Heart left ventricle (tissue), 16 donors: ENCODE measurements around the gene LRP1. TPM values are rescaled to one million over a fixed set of nuclear protein-coding genes. Genes with fewer than 3 reads are reported as not detected.

Experiments
- ATAC-seq, 4 donors: fragments of 200-7000 bp; cut with Tn5 transposase; one replicate each; pipeline ENCODE4 v1.9.1; 2020 to 2022; ENCODE audit warnings: moderate library complexity in 4 of 4, mild to moderate bottlenecking in 3 of 4, moderate number of reproducible peaks in 1 of 4
- DNase-seq, 5 donors: peaks; one replicate each; pipeline ENCODE4 v3.0.0-alpha.2; 2020
- H3K27ac ChIP-seq, 12 donors: fragments of 200-600 bp; sonication (generic) in 4 of 12; one replicate each; pipeline versions ENCODE4 v1.5.0 to v1.8.0; 2016 to 2022; ENCODE audit warnings: mild to moderate bottlenecking in 2 of 12
- H3K27me3 ChIP-seq, 9 donors: fragments of 200-600 bp; sonication (generic) in 2 of 9; one replicate each; pipeline versions ENCODE4 v1.5.1 to v1.8.0; 2016 to 2022; ENCODE audit warnings: mild to moderate bottlenecking in 3 of 9
- H3K36me3 ChIP-seq, 9 donors: fragments of 200-600 bp; sonication (generic) in 2 of 9; one replicate each; pipeline versions ENCODE4 v1.5.0 to v1.8.0; 2018 to 2022; ENCODE audit warnings: mild to moderate bottlenecking in 2 of 9
- H3K4me1 ChIP-seq, 12 donors: fragments of 200-600 bp; sonication (generic) in 4 of 12; one replicate each; pipeline versions ENCODE4 v1.5.0 to v1.8.0; 2016 to 2022; ENCODE audit warnings: mild to moderate bottlenecking in 3 of 12
- H3K4me3 ChIP-seq, 12 donors: fragments of 200-600 bp; sonication (generic) in 4 of 12; one replicate each; pipeline versions ENCODE4 v1.5.0 to v1.8.0; 2017 to 2022; ENCODE audit warnings: mild to moderate bottlenecking in 9 of 12, moderate library complexity in 4 of 12
- H3K9me3 ChIP-seq, 12 donors: fragments of 200-600 bp; sonication (generic) in 4 of 12; one replicate each; pipeline versions ENCODE4 v1.5.0 to v1.8.0; 2016 to 2022; ENCODE audit warnings: mild to moderate bottlenecking in 1 of 12
- CTCF ChIP-seq, 12 donors: fragments of 200-600 bp; sonication (generic) in 4 of 12; IDR thresholded peaks; one replicate each; pipeline versions ENCODE4 v1.5.0 to v1.8.0; 2018 to 2022; ENCODE audit warnings: antibody characterized with exemption in 12 of 12, mild to moderate bottlenecking in 5 of 12
- POLR2A ChIP-seq, 2 donors: fragments of 450-650 bp; IDR thresholded peaks; one replicate each; pipeline ENCODE4 v1.6.1; 2017; ENCODE audit warnings: antibody characterized with exemption in 2 of 2, mild to moderate bottlenecking in 2 of 2, moderate library complexity in 2 of 2
- WGBS, 4 donors: extraction: QIAGEN DNeasy Blood & Tissue Kit in 2 of 4; methylation state at CpG; one replicate each; pipeline versions ENCODE4 v1.1.5 to v1.1.7; 2013 to 2018; 5-methylcytosine and 5-hydroxymethylcytosine counted together
- intact Hi-C, 10 donors: fragments of 100-400 bp; cut with DNase I; formaldehyde crosslinking; loops; one replicate each; pipeline versions ENCODE4 v1.11.1 to v1.14.2; 2022
- long read RNA-seq, 3 donors: library from polyadenylated mRNA; unstranded; transcript quantifications; one replicate each; pipeline ENCODE4 v2.0.0, GENCODE V29; 2020 to 2021
- polyA plus RNA-seq, 2 donors: library from polyadenylated mRNA; stranded (reverse); fragments of 200-250 nt; gene quantifications; one replicate each; pipeline ENCODE4 v1.2.3, GENCODE V29; 2013
- total RNA-seq, 9 donors: library from RNA; depleted of rRNA in 2 of 9; stranded (reverse); fragments of >200 nt in 2 of 9; fragmentation: NEBNext Ultra II Directional in 3 of 9; extraction: Animal tissue kit (Norgen Biotek cat#: 25700) in 3 of 9; gene quantifications; one replicate each; pipeline versions ENCODE4 v1.1.0 to v1.2.4, GENCODE V29; 2016 to 2023
- donor health status: ischemic (EF 13 %, LVEDD 7.1; RV severe dilation, severe dysfunction).
- donor health status: healthy with polysubstance abuse.
- donor health status: DM: no; HTN: yes; CAD: no.
- donor health status: DM: no; HTN: no; CAD: no.
- donor health status: ischemic (EF 25% LVEDD 6.9; RV normal size, moderate dysfunction).
- donor health status: ischemic (EF 25% LVEDD 5.7; RV mildly dilated, moderate dysfunction).
- donor health status: healthy.
- donor health status: DM: yes; HTN: yes; CAD: no.
- donor health status: ischemic (EF 35%, LVEDD 5.7; RV mildly dilated, moderate dysfunction).
- donor health status: nonischemic (EF 11% LVEDD 7.7; RV severe dilation, severe dysfunction).
- donor health status: DM: yes; HTN: yes; CAD: no.
- donor health status: PGD.
- donor health status: ischemic (EF 29% LVEDD 5.4; RV normal size, mild dysfunction).
- donor health status: nonischemic (EF 23%, LVEDD 6.1; RV moderate dilation, normal function).

The LRP1 gene
- total RNA-seq = 100 to 1,000 TPM in 4 of 9 donors, 10 to 100 TPM in 5; 51.5 to 316 (median 71.1) TPM
- 10 to 100 TPM; 23.0 to 31.5 TPM for polyA plus RNA-seq
- long read RNA-seq, donor 1, partial matches to known transcripts = 29 of 32 reads
- long read RNA-seq, donor 1, other reads (novel, unspliced or antisense) = 3 of 32 reads
- long read RNA-seq, donor 2, partial matches to known transcripts = 13 of 13 reads
- long read RNA-seq, donor 2, other reads (novel, unspliced or antisense) = 0 of 13 reads
- long read RNA-seq, donor 3, partial matches to known transcripts = 16 of 17 reads
- long read RNA-seq, donor 3, other reads (novel, unspliced or antisense) = 1 of 17 reads

GRCh38 chr12:57127726-57128518, at the start of gene LRP1:
TSS of gene LRP1 (plus strand) at chr12:57128483. CDS start at chr12:57128965, 482 bp downstream.
- ATAC-seq = peak; percentile 77 to 88 (median 80)
- Histone ChIP-seq H3K36me3 (peaks cover 0 to 10% (median 0%) of the 10 kb centered on the region in 9 donors), H3K9me3 (no peaks in the 10 kb centered on the region), H3K4me1 (peaks cover 6 to 49% (median 36%) of the 10 kb centered on the region in 12 donors), H3K27ac (peak within 1 kb of the TSS; percentile 92 to 100 (median 98)), H3K27me3 (no peaks in the 10 kb centered on the region), H3K4me3 (peak within 1 kb of the TSS; percentile 68 to 94 (median 79))
- peak; percentile 88 to 93 (median 91) for DNase-seq
- TF ChIP-seq POLR2A (IDR thresholded peaks at IDR 0.05) = peak in 1 of 2 donors; percentile 81
- no peak for TF ChIP-seq CTCF (IDR thresholded peaks at IDR 0.05)
- intact Hi-C loops = loop anchor here in 4 of 10 donors (2.0 to 5.0 kb wide), 5 partner anchors 47 to 109 kb away; a partner anchor contains a TSS
- whole genome bisulfite sequencing, 4 donors = 0 to 1% (median 0%) methylated on average over 53 to 57 of the region's 57 CpGs

GRCh38 chr12:57078519-57079404, 49.5 kb upstream of the LRP1 start, which contains the start of gene NEMP1:
TSS of gene NEMP1 (minus strand) at chr12:57078791. CDS start at chr12:57078745, 46 bp downstream.
- peaks cover 0 to 19% (median 10%) of the 10 kb centered on the region in 12 donors for H3K4me1 ChIP-seq
- TF ChIP-seq CTCF (IDR thresholded peaks at IDR 0.05) (no peak), POLR2A (IDR thresholded peaks at IDR 0.05) (peak in 1 of 2 donors; percentile 66)
- 0% methylated on average over 38 to 39 of the region's 39 CpGs for WGBS, 4 donors
- H3K9me3 ChIP-seq = no peaks in the 10 kb centered on the region
- peaks cover 0 to 6% (median 0%) of the 10 kb centered on the region in 9 donors for H3K36me3 ChIP-seq
- intact Hi-C loops = loop anchor here in 1 of 10 donors (2.0 kb wide), 1 partner anchor 32 kb away; the partner anchor contains the start of gene STAT6
- no peaks in the 10 kb centered on the region for H3K27me3 ChIP-seq
- H3K4me3 ChIP-seq = peak within 1 kb of the TSS; percentile 29 to 88 (median 78)
- DNase-seq (peak; percentile 94 to 98 (median 98)), ATAC-seq (peak; percentile 100)
- peak within 1 kb of the TSS; percentile 48 to 94 (median 78) for H3K27ac ChIP-seq

GRCh38 chr12:57079821-57080220, 48.5 kb upstream of the LRP1 start:
- no peaks in the 10 kb centered on the region for H3K9me3 ChIP-seq
- peak overlapping the region in 3 of 12 donors; percentile 84 to 94 (median 86) for H3K27ac ChIP-seq
- TF ChIP-seq POLR2A (IDR thresholded peaks at IDR 0.05) = no peak
- no peak for TF ChIP-seq CTCF (IDR thresholded peaks at IDR 0.05)
- peaks cover 0 to 19% (median 10%) of the 10 kb centered on the region in 12 donors for H3K4me1 ChIP-seq
- ATAC-seq (no peak), DNase-seq (no peak)
- peaks cover 0 to 6% (median 0%) of the 10 kb centered on the region in 9 donors for H3K36me3 ChIP-seq
- WGBS, 4 donors = 82 to 95% (median 87%) methylated on average over 1 of the region's 1 CpG
- H3K27me3 ChIP-seq = no peaks in the 10 kb centered on the region
- intact Hi-C loops = loop anchor here in 1 of 10 donors (2.0 kb wide), 1 partner anchor 31 kb away; the partner anchor contains the start of gene STAT6
- H3K4me3 ChIP-seq = no peak overlapping the region
